Measurements from ENCODE around the gene PXDN. TPM values are rescaled to one million over a fixed set of nuclear protein-coding genes. Genes with fewer than 3 reads are reported as not detected.

PXDN gene
- total and polyA plus RNA-seq, 10 of the 15 experiments (the other 5 are each of a cell fraction or from before 2014, with no cell fraction given) = 0.12 to 0.69 (median 0.23) TPM; not detected in 5

DNA sequence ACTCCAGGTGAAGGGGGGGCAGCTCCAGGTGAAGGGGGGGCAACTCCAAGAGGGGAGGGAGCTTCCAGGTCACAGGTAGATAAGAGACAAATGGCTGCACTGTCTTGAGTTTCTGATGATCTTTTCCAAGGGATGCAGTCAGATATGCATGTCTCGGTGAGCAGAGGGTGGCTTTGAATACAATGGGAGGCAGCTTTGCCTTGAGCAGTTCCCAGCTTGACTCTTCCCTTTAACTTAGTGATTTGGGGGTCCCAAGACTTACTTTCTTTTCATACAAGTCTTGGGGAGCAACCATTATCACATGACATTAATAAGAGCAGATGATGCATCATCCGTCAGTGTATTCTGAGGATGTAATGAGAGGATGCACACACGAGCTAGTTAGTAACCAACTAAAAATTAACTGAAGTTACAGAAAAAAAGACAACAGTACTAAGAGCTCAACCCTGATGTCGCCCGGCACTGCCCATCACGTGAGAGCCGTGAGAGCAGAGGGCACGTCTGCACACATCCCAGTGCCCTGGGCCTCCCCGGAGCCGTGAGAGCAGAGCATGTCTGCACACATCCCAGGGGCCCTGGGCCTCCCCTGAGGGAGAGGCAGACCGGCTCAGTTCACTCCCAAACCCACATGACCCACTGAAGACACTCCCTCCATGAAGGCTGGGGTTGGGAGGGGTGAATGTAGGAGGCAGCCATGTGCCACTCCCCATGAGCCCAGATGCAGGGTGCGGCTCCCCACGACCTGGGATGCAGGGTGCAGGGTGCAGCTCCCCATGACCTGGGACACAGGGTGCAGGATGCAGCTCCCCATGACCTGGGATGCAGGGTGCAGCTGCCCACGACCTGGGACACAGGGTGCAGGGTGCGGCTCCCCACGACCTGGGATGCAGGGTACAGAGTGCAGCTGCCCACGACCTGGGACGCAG is 39.4 kb downstream of the PXDN start (continued):
- TF ChIP-seq, protein P1, sequence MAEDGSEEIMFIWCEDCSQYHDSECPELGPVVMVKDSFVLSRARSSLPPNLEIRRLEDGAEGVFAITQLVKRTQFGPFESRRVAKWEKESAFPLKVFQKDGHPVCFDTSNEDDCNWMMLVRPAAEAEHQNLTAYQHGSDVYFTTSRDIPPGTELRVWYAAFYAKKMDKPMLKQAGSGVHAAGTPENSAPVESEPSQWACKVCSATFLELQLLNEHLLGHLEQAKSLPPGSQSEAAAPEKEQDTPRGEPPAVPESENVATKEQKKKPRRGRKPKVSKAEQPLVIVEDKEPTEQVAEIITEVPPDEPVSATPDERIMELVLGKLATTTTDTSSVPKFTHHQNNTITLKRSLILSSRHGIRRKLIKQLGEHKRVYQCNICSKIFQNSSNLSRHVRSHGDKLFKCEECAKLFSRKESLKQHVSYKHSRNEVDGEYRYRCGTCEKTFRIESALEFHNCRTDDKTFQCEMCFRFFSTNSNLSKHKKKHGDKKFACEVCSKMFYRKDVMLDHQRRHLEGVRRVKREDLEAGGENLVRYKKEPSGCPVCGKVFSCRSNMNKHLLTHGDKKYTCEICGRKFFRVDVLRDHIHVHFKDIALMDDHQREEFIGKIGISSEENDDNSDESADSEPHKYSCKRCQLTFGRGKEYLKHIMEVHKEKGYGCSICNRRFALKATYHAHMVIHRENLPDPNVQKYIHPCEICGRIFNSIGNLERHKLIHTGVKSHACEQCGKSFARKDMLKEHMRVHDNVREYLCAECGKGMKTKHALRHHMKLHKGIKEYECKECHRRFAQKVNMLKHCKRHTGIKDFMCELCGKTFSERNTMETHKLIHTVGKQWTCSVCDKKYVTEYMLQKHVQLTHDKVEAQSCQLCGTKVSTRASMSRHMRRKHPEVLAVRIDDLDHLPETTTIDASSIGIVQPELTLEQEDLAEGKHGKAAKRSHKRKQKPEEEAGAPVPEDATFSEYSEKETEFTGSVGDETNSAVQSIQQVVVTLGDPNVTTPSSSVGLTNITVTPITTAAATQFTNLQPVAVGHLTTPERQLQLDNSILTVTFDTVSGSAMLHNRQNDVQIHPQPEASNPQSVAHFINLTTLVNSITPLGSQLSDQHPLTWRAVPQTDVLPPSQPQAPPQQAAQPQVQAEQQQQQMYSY (CRISPR knock-in tag; IDR thresholded peaks at IDR 0.05) = no peak
- no peak for TF ChIP-seq TCF12 (IDR thresholded peaks at IDR 0.05; ENCODE audit: low read depth, low read length)
- TF ChIP-seq ZNF384 (IDR thresholded peaks at IDR 0.05; ENCODE audit: borderline replicate concordance, low read depth, low read length) = no peak
- TF ChIP-seq NR2C1 (IDR thresholded peaks at IDR 0.05) = no peak
- TF ChIP-seq, protein P2, sequence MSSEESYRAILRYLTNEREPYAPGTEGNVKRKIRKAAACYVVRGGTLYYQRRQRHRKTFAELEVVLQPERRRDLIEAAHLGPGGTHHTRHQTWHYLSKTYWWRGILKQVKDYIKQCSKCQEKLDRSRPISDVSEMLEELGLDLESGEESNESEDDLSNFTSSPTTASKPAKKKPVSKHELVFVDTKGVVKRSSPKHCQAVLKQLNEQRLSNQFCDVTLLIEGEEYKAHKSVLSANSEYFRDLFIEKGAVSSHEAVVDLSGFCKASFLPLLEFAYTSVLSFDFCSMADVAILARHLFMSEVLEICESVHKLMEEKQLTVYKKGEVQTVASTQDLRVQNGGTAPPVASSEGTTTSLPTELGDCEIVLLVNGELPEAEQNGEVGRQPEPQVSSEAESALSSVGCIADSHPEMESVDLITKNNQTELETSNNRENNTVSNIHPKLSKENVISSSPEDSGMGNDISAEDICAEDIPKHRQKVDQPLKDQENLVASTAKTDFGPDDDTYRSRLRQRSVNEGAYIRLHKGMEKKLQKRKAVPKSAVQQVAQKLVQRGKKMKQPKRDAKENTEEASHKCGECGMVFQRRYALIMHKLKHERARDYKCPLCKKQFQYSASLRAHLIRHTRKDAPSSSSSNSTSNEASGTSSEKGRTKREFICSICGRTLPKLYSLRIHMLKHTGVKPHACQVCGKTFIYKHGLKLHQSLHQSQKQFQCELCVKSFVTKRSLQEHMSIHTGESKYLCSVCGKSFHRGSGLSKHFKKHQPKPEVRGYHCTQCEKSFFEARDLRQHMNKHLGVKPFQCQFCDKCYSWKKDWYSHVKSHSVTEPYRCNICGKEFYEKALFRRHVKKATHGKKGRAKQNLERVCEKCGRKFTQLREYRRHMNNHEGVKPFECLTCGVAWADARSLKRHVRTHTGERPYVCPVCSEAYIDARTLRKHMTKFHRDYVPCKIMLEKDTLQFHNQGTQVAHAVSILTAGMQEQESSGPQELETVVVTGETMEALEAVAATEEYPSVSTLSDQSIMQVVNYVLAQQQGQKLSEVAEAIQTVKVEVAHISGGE (CRISPR knock-in tag; IDR thresholded peaks at IDR 0.05) = no peak
- no peak for TF ChIP-seq IKZF2 (IDR thresholded peaks at IDR 0.05)
- no peak for TF ChIP-seq ZSCAN29 (IDR thresholded peaks at IDR 0.05)

Data from GM12878 (cell line).